Measurements from ENCODE around the gene PPP1R12B.

The PPP1R12B gene

DNA sequence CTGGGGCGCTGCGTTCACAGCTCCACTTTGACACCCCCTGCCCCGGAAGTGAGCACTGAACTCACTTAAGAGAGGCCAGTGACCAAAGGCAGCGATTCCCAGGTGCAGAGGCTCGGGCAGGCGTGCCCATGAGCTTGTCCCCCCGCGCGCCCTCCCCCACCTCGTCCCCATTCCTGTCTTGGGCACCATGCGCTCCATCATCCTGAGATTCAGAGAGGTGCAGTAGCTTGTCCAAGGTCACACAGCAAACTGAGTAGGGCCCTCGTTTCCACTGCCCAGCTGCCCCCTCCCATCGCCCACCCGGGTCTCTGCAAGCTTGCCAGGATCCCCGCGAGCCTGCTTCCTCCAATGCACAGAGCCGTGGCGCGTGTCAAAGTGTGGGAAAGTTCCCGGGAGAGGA, 293.7 kb downstream of the PPP1R12B start (continued):
- TF ChIP-seq GFI1B (tag by site-specific recombination; IDR thresholded peaks at IDR 0.05) (no peak), ZFP3 (tag by site-specific recombination; IDR thresholded peaks at IDR 0.05; ENCODE audit: low read depth) (no peak), ZNF394 (tag by site-specific recombination; IDR thresholded peaks at IDR 0.05; ENCODE audit: borderline replicate concordance) (no peak), ZNF837 (tag by site-specific recombination; IDR thresholded peaks at IDR 0.05) (no peak), ZNF544 (tag by site-specific recombination; IDR thresholded peaks at IDR 0.05) (no peak)
